HK-2 (cell line): ENCODE results near the gene DNAH12.

Experiments used
- DNase-seq: peaks from one replicate; pipeline ENCODE4 v3.0.0-alpha.2; 2018; ENCODE audit not compliant: unreplicated experiment

The DNAH12 gene, protein sequence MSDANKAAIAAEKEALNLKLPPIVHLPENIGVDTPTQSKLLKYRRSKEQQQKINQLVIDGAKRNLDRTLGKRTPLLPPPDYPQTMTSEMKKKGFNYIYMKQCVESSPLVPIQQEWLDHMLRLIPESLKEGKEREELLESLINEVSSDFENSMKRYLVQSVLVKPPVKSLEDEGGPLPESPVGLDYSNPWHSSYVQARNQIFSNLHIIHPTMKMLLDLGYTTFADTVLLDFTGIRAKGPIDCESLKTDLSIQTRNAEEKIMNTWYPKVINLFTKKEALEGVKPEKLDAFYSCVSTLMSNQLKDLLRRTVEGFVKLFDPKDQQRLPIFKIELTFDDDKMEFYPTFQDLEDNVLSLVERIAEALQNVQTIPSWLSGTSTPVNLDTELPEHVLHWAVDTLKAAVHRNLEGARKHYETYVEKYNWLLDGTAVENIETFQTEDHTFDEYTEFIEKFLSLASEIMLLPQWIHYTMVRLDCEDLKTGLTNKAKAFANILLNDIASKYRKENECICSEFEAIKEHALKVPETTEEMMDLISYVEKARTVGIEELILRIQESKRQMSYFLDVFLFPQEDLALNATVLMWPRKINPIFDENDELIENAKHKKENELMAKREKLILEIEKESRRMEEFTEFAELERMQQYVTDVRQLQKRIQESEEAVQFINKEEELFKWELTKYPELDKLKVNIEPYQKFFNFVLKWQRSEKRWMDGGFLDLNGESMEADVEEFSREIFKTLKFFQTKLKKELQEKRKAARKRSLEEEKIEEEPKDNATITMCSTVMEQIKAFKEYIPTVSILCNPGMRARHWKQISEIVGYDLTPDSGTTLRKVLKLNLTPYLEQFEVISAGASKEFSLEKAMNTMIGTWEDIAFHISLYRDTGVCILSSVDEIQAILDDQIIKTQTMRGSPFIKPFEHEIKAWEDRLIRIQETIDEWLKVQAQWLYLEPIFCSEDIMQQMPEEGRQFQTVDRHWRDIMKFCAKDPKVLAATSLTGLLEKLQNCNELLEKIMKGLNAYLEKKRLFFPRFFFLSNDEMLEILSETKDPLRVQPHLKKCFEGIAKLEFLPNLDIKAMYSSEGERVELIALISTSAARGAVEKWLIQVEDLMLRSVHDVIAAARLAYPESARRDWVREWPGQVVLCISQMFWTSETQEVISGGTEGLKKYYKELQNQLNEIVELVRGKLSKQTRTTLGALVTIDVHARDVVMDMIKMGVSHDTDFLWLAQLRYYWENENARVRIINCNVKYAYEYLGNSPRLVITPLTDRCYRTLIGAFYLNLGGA (N-terminal part only)

DNA sequence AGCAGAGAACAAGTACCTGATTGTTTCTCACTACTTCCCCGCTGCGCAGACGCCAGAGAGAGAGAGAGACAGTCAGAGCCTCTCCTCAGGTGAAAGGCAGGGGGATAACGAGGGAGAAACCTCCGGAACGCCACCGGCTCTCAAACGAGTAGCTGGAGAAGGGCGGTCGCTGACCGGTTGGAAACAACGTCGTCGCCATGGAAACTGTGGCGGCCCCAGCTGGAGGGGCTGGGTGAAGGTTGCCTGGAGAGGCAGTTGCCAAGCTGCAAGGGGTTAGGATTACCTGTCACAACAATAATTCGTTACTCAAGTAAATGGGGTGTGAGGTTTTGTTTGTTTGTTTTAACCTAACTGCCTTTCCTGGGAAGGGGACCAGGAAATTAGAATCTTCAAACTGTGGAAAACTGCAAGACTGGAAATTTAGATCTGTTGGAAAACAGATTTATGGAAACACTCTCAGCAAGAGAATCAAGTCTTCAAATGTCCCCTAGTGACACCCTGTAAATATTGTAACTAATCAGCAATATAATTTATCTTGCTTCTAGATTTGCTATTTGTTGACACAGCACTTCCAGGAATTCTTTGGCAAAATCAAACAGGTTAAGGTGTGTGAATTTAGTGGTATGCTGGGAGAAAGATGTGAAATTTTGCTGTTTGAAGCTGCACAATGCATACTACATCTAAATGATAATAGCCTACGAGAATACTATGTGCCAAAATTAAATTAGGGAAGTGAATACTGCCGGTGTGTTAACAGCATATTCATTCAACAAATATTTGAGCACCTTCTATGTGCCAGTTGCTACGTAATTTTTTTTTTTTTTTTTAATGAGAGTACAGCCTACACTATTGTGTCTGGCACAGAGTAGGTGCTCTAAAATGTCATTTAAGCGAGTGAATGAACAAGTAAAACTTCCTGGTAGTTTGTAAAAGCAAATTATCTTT, at the start of gene DNAH12:
Gene DNAH12 (minus strand): TSS at position 164 of the 945 bp plus-strand sequence. CDS start 1,474 bp downstream, outside the sequence.
- DNase-seq, result no peak

DNA sequence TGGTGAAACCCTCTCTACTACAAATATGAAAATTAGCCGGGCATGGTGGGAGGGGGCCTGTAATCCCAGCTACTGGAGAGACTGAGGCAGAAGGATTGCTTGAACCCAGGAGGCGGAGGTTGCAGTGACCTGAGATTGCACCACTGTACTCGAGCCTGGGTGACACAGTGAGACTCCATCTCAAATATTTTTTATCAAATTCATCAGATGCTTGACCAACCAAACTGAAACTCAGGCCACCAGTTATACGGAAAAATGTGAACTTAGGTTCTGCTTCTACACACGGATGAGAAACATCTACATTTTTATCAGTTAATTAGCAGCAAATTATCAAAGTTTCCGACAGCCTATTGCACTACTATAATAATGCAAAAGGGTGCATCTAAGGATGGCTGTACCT, 48.2 kb upstream of the DNAH12 start:
- DNase-seq, result no peak

DNA sequence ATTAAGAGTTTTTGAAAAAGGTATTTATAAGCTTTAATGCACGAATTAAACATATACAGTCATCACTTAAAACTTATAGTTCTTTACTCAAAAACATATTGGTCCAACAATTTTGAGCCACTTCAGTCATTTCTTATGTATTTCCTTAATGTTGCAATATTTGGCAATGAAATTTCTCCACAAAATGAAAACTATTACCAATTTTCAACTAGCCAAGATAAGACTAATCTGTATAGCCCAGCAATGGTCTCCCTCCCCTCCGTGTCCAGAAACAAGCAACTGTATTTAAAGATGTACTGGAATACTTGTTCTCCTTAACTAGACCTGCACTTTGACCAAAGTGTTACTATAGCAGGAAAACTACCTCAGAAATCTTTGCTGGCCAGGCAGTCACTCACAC, 43.8 kb upstream of the DNAH12 start:
- no peak for DNase-seq

DNA sequence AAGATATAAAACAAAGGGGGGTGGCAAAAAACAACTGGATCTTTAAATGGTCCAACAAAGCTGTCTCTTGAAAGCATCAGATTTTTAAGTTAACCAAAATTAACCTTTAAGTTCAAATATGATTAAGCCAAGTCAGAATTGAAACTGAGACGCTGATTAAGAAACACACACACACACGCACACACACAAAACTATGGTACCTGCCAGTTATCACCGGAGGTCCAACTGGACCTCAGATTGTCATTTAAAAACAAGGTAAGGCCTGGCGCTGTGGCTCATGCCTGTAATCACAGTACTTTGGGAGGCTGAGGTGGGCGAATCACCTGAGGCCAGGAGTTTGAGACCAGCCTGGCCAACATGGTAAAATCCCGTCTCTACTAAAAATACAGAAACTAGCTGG, 42.6 kb upstream of the DNAH12 start:
- DNase-seq, result no peak

DNA sequence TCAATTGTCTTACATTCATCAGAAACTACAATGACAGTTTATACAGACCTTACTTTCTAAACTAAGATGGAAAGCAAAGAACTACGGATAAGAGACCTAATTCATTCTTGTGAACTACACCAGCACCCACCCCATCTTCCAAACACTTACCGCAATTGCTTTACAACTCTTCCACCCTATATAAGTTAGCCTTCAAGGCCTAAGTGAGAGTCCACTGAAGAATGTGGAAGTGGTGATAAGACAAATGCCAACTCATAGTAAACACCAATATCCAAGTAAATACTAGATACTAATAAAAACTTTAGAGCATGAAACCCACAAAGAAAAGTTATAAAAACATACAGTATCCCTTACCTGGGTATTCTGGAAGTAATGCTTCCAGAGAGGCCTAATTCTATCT, 39.4 kb upstream of the DNAH12 start:
- DNase-seq, result no peak

DNA sequence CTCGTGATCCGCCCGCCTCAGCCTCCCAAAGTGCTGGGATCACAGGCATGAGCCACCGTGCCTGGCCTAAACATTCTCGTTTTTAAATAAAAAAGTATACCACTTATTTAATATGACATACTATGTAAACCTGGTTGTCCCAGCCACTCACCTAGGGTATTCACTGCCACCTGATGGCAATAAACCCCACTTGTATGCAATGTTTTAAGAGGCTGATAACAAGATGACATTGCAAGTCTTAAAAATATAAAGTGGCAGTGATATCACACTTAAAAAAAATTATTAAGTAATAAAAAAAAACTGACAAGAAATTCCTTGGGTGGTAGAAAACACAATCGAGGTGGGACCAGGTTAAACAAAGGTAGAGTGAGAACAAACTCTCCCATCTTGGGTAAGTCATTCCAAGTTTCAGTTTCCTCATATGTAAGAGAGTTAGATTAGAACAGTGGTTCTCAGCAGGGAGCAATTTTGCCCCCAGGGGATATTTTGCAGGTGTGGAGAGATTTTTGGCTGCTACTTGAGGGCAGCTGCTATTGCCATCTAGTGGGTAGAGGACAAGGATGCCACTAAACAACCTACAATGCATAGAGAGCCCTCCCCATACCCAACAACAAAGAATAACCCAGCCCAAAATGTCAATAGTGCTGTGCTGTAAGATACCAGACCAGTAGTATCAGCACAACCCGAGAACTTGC, 38.5 kb upstream of the DNAH12 start:
- no peak for DNase-seq

DNA sequence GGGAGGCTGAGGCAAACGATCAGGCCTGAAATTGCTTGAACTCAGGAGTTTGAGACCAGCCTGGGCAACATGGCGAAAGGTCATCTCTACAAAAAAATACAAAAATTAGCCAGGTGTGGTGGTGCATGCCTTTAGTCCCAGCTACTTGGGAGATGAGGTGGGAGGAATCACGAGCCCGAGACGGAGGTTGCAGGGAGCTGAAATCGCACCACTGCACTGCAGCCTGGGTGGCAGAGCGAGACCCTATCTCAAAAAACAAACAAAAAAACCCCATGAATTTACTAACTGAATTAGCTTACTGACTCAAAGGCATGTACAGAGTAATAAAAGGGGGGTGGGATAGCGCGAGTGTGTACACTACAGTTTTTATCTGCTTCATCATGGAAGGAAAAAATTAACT, 33.7 kb upstream of the DNAH12 start:
- no peak for DNase-seq

DNA sequence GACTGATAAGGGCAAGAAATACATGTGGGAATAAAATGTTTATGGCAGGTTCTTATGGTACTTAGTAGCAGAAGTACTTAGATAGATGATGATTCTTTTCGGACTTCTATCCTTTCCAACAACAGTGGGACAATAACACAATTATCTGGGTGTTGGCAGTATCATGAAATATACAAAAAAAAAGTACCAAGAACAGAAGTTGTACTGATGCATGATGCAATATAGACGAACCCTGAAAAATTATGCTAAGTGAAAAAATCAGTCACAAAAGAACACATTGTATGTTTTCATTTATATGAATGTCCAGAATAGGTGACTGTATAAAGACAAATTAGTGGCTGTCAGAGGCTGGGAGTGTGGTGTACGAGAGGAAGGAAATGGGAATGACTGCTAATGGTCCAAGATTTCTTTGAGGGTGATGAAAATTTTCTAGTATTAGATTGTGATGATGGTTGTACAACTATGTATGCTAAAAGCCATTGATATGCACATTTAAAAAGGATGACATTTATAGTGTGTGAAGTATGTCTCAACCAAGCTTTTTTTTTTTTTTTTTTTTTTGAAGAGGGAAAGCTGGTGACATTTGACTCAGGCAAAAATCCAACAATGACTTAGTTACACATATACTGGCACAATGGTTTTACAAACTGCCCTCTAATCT, 32.0 kb upstream of the DNAH12 start:
- DNase-seq, result no peak

DNA sequence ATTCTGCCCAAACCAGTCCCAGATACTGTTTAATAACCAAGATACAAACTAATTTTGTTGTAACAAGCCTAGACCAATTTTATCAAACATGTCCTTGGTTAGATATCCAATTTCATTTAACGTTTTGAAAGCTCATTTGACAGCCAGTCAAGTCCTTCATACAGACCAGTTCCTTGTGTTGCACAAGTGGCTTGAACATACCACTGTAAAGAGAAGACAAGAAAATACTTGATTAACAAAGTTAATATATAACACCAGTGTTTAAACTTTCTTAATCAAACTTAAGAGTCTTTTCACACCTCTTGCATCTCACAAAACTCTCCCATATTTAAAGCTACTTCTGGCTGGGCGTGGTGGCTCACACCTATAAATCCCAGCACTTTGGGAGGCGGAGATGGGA, 28.0 kb upstream of the DNAH12 start:
- DNase-seq, result no peak

DNA sequence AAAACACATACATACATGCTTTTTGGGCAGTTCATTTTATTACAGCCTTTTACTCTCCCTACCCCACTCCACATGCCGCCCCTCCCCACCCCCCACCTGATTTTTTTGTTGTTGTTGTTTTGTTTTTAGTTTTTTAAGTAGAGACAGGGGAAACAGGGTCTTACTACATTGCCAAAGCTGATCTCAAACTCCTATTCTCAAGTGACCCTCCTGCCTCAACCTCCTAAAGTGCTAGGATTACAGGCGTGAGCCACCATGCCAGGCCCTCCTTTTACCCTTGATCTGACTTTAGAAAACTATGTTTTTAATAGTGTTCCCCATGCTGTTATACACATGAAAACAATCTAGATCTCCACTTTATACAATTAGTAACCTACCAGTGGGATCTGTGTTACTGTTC, 26.7 kb upstream of the DNAH12 start:
- DNase-seq, result no peak

DNA sequence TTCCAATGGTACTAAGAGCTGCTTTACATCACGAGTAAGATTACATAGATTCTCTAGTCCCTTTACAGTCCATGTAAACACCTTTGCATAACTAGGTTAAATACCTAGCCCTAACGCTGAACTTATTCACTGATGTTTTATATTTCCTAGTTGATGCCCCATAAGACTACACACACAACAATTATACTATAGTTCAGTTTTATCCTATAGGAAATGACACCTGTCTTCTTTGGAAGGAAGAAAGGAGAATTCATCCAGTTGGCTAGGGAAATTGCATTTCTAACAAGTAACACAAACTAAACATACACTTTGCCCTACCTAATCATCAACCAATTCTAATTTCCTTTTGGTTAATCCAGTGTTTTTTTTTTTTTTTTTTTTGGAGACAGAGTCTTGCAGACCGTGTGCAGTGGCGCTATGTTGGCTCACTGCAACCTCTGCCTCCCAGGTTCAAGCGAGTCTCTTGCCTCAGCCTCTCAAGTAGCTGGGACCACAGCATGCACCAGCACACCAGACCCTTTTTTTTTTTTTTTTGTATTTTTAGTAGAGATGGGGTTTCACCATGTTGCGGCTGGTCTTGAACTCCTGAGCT, 25.8 kb upstream of the DNAH12 start:
- DNase-seq, result no peak

DNA sequence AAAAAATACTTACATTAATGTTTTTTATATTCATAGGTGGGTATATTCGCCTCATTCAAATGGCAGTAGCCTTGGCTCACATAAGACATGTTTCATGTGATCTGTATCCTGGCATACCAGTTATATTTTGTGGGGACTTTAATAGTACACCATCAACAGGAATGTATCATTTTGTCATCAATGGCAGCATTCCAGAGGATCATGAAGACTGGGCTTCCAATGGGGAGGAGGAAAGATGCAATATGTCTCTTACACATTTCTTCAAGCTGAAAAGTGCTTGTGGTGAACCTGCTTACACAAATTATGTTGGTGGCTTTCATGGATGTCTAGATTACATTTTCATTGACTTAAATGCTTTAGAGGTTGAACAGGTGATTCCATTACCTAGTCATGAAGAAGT, 15.4 kb upstream of the DNAH12 start:
- DNase-seq, result no peak

DNA sequence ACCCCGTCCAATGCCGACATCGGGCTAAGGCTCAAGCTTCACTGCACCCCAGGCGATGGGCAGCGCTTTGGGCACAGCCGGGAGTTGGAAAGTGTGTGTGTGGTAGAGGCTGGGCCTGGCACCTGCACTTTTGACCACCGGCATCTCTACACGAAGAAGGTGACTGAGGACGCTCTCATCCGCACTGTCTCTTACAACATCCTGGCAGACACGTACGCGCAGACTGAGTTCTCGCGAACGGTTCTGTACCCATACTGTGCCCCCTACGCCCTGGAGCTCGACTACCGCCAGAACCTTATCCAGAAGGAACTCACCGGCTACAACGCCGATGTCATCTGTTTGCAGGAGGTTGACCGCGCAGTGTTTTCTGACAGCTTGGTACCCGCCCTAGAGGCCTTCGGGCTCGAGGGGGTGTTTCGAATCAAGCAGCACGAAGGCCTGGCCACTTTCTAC, 13.0 kb upstream of the DNAH12 start:
- DNase-seq, result peak; percentile 43

DNA sequence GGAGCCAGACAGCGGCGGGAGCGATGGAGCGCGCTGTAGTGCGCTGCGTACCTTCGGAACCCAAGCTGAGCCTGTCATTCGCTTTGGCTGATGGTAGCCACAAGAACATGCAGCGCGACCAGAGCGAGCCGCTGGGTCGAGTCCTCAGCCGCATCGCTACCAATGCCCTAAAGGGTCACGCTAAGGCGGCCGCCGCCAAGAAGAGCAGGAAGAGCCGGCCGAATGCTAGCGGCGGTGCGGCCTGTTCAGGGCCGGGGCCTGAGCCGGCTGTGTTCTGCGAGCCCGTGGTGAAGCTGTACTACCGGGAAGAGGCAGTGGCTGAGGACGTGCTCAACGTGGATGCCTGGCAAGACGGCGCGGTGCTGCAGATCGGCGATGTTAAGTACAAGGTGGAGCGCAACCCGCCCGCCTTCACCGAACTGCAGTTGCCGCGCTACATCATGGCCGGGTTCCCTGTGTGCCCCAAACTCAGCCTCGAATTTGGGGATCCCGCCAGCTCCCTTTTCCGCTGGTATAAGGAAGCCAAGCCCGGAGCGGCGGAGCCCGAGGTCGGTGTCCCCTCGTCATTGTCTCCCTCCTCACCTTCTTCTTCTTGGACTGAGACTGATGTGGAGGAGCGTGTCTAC, 12.4 kb upstream of the DNAH12 start:
- DNase-seq, result no peak

DNA sequence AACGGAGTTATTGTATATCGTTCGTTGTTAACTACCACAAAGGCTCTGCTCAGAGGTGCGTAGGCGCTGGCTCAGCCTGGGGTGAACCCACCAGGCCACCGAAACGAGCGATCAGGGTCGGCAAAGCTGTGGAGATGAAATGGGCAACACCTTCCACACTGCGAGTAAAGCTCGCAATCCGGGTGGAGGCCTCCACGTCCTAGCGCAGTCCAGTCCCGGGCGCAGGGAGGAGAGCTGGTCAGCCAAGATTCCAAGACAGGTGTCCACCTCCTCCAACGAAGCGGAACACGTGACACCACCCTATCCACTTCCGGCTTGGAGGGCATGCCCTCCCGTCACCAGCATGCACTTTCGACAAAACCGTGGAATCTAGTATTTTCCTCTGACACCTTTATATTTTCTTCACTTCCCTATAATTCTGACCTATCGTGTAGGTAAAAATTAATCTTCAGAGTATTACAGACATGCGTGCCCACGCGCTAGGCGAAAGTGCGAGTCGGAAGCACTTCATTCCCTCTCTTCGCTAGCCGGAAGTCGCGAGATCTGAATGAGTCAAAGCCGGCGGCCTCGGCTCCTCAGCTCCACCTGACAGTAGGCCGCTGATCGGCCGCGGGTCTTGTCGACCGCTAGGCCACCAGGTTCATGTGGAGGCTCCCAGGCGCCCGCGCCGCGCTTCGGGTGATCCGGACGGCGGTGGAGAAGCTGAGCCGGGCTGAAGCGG, 11.8 kb upstream of the DNAH12 start, which contains the start of gene PDE12:
Gene PDE12 (plus strand): TSS at position 537 of the 721 bp plus-strand sequence. CDS start 106 bp downstream, at position 643.
- peak; percentile 85 for DNase-seq

DNA sequence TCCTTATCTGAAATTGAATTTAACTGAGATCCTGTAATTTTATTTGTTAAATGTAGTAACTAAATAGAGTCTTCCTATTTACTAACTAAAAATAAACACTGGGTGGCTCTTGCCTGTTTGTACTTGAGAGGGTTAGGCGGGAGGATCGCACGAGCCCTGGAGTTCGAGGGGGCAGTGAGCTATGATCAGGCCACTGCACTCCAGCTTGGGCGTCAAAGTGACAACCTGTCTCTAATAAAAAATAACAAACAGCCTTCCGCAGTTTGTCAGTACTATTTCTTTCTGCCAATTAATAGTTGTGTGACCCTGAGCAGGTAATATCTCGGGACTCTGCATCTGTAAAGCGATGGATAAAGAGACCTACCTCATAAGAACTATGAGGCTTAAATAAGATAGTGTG, 11.2 kb upstream of the DNAH12 start:
- peak; percentile 2 for DNase-seq

DNA sequence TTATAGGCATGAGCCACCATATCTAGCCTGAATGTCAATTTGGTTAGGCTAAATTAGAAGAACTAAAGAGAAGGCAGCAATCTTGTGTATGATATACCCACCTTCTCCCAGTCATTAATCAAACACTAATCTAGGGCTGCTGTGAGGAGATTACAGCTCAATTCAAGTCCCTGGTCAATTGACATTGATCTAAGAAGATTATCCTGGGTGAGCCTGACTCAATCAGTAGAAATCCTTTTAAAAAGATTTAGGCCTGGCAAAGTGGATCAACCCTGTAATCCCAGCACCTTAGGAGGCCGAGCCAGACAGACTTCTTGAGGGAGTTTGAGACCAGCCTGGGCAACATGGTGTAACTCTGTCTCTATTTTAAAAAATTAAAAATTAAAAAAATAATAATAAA, 2.5 kb upstream of the DNAH12 start:
- DNase-seq, result no peak

DNA sequence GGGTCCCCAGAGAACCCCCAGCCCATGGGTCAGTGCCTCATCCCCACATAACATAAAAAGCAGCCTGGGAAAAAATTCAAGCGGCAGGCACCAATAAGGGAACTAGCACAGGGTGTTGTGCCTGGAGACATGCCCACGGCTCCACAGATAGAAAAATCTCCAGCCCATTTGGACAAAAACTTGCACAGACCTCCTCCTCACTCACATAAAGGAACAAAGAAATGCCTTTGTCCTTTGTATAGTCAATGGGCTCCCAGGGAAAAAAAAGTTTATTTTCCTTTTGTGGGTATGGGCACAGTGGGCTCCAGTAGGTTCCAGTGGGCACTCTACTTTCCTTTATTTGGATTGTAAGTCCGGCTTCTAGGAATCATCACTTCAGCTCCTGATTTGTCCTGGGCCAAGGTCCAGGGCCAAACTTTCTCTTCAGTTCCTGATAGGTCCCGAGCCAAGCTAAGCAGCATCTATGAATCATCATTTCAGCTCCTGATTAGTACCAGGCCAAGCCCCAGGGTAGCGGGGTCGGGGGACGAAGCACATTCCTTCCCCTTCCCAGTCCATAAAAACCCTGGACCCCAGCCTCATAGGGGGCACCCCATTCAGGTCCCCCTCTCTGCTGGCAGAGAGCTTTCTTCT, 1.6 kb upstream of the DNAH12 start:
- no peak for DNase-seq
